NCI-H748 (cell line): ENCODE results near the gene FAM186B.
A peak's percentile ranks its signal among the peaks of the same experiment; 100 is the strongest.
"Not testable (repeated sequence)": the region's sequence is repeated elsewhere in the genome, so short reads cannot be mapped to it uniquely, and the experiment has no call there.

Experiments used
- DNase-seq: peaks from one replicate; lab custom pipeline; 2025; ENCODE audit not compliant: unreplicated experiment; lab: John Stamatoyannopoulos, UW

Gene FAM186B

GRCh38 chr12:49605539-49605938 lies at the start of gene FAM186B:
FAM186B (minus strand) TSS chr12:49605639; CDS start chr12:49605477, 162 bp downstream.
- not testable (repeated sequence) for DNase-seq

- no peak for DNase-seq
Measured at GRCh38 chr12:49654715-49655114, 49.3 kb upstream of the FAM186B start.

GRCh38 chr12:49652921-49653520 lies 47.6 kb upstream of the FAM186B start:
- DNase-seq: no peak

- no peak for DNase-seq
Measured at GRCh38 chr12:49651855-49652254, 46.4 kb upstream of the FAM186B start.

GRCh38 chr12:49649892-49650291 lies 44.5 kb upstream of the FAM186B start:
- no peak for DNase-seq

GRCh38 chr12:49649445-49649844 lies 44.0 kb upstream of the FAM186B start:
- DNase-seq: no peak

GRCh38 chr12:49648712-49649003 lies 43.2 kb upstream of the FAM186B start:
- DNase-seq: no peak

GRCh38 chr12:49647827-49648711 lies 42.6 kb upstream of the FAM186B start:
- DNase-seq: no peak

- no peak for DNase-seq
Measured at GRCh38 chr12:49646871-49647654, 41.6 kb upstream of the FAM186B start.

- DNase-seq: no peak
Measured at GRCh38 chr12:49646331-49646830, 40.9 kb upstream of the FAM186B start.

GRCh38 chr12:49645146-49646039 lies 40.0 kb upstream of the FAM186B start:
- no peak for DNase-seq

- DNase-seq: peak; percentile 54
Measured at GRCh38 chr12:49644620-49644994, 39.2 kb upstream of the FAM186B start.

GRCh38 chr12:49643961-49644619 lies 38.7 kb upstream of the FAM186B start:
- no peak for DNase-seq

GRCh38 chr12:49643135-49643534 lies 37.7 kb upstream of the FAM186B start:
- DNase-seq: no peak

GRCh38 chr12:49642370-49642802 lies 36.9 kb upstream of the FAM186B start:
- no peak for DNase-seq

GRCh38 chr12:49641748-49642369 lies 36.4 kb upstream of the FAM186B start:
- DNase-seq: no peak

GRCh38 chr12:49636979-49637755 lies 31.7 kb upstream of the FAM186B start:
- peak; percentile 52 for DNase-seq

GRCh38 chr12:49636574-49636973 lies 31.1 kb upstream of the FAM186B start:
- DNase-seq: no peak

GRCh38 chr12:49635656-49636055 lies 30.2 kb upstream of the FAM186B start:
- no peak for DNase-seq
